ENCODE data around the gene FAM20A.

DNA sequence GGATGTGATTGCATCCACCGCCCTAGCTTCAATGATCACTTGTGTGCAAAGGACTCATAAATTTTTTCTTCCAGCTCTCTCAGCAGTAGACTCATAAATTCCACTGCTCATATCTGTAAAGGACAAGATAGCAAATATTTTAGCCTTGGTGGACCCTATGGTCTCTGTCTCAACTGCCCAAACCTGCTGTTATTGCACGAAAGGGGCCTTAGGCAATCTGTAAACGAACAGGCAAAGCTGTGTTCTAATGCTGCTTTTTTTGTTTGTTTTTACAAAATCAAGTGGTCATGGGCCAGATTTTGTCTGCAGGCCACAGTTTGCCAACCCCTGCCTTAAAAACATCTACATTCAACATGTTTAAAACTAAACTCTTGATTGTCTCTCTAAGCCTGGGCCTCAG, 34.1 kb downstream of the FAM20A start:
- TF ChIP-seq CTCF (IDR thresholded peaks at IDR 0.05): no peak
- no peak for TF ChIP-seq POLR2A (IDR thresholded peaks at IDR 0.05)
